WTC11 (cell line): ENCODE data around the gene ARL4A. TPM values are rescaled to one million over a fixed set of nuclear protein-coding genes. Genes with fewer than 3 reads are reported as not detected.

Source experiments
- ATAC-seq: fragments of 200-7000 bp; cut with Tn5 transposase; 2 replicates; pipeline ENCODE4 v1.10.0; 2021; ENCODE audit warnings: mild to moderate bottlenecking, moderate library complexity
- CTCF ChIA-PET: fragments of 300-600 bp; sonication (Branson Sonifier 250); formaldehyde crosslinking; loops from one replicate; lab custom pipeline; 2021; ENCODE audit warnings: antibody characterized with exemption; lab: Charles Lee
- POLR2A ChIA-PET: fragments of 350-600 bp; sonication (Branson Sonifier 250); formaldehyde crosslinking; loops from one replicate; lab custom pipeline; 2021; ENCODE audit warnings: antibody characterized with exemption; lab: Charles Lee
- DNase-seq: peaks from one replicate; pipeline ENCODE4 v3.0.0; 2021; ENCODE audit warnings: low spot score
- H3K27ac Mint-ChIP-seq: 2 replicates; pipeline ENCODE4 v1.8.0; 2021; ENCODE audit warnings: mixed read lengths
- H3K27me3 Mint-ChIP-seq: 2 replicates; pipeline ENCODE4 v1.8.0; 2021; ENCODE audit warnings: low read depth, mild to moderate bottlenecking, moderate library complexity, mixed read lengths
- H3K36me3 Mint-ChIP-seq: 2 replicates; pipeline ENCODE4 v1.8.0; 2021; ENCODE audit warnings: mixed read lengths
- H3K4me1 Mint-ChIP-seq: 2 replicates; pipeline ENCODE4 v1.8.0; 2022; ENCODE audit warnings: mixed read lengths
- H3K4me3 Mint-ChIP-seq: 2 replicates; pipeline ENCODE4 v1.8.0; 2021; ENCODE audit warnings: mild to moderate bottlenecking, moderate library complexity, mixed read lengths
- H3K9me3 Mint-ChIP-seq: 2 replicates; pipeline ENCODE4 v1.8.0; 2021; ENCODE audit warnings: mixed read lengths
- AFF4 ChIP-seq: sonication (generic); formaldehyde crosslinking; IDR thresholded peaks from 2 replicates; pipeline ENCODE4 v1.8.1; 2023; ENCODE audit warnings: mild to moderate bottlenecking, missing genetic modification reagents, borderline replicate concordance
- CTCF ChIP-seq: fragments of 200-600 bp; IDR thresholded peaks from 2 replicates; pipeline ENCODE4 v1.8.0; 2022; ENCODE audit warnings: antibody characterized with exemption
- ESRRA ChIP-seq: sonication (generic); formaldehyde crosslinking; IDR thresholded peaks from 2 replicates; pipeline ENCODE4 v1.8.1; 2022; ENCODE audit warnings: mild to moderate bottlenecking, missing genetic modification reagents, borderline replicate concordance
- ETV6 ChIP-seq: sonication (generic); formaldehyde crosslinking; IDR thresholded peaks from 2 replicates; pipeline ENCODE4 v1.8.1; 2022; ENCODE audit warnings: mild to moderate bottlenecking, missing genetic modification reagents
- GABPB1 ChIP-seq: sonication (generic); formaldehyde crosslinking; IDR thresholded peaks from 2 replicates; pipeline ENCODE4 v1.8.1; 2023; ENCODE audit warnings: mild to moderate bottlenecking, missing genetic modification reagents
- HMGXB4 ChIP-seq: sonication (generic); formaldehyde crosslinking; IDR thresholded peaks from 2 replicates; pipeline ENCODE4 v1.8.1; 2023; ENCODE audit warnings: mild to moderate bottlenecking, moderate library complexity, missing genetic modification reagents
- IRF2 ChIP-seq: sonication (generic); formaldehyde crosslinking; IDR thresholded peaks from 2 replicates; pipeline ENCODE4 v1.8.0; 2022; ENCODE audit warnings: low read depth, missing genetic modification reagents, borderline replicate concordance
- MXD4 ChIP-seq: fragments of 250-450 bp; sonication (Bioruptor Pico); IDR thresholded peaks from 2 replicates; pipeline ENCODE4 v1.8.0; 2021; ENCODE audit warnings: mild to moderate bottlenecking, moderate library complexity, borderline replicate concordance
- NR3C1 ChIP-seq: sonication (generic); formaldehyde crosslinking; conservative IDR thresholded peaks from 2 replicates; pipeline ENCODE4 v1.8.1; 2023; ENCODE audit warnings: low read depth, mild to moderate bottlenecking, missing genetic modification reagents
- OVOL2 ChIP-seq: fragments of 250-450 bp; sonication (Bioruptor Pico); IDR thresholded peaks from 2 replicates; pipeline ENCODE4 v1.9.0; 2021; ENCODE audit warnings: mild to moderate bottlenecking, borderline replicate concordance
- PRDM15 ChIP-seq: sonication (generic); formaldehyde crosslinking; IDR thresholded peaks from 2 replicates; pipeline ENCODE4 v1.8.0; 2022; ENCODE audit warnings: missing genetic modification reagents
- PREB ChIP-seq: sonication (generic); formaldehyde crosslinking; IDR thresholded peaks from 2 replicates; pipeline ENCODE4 v1.8.1; 2022; ENCODE audit warnings: mild to moderate bottlenecking, missing genetic modification reagents, moderate library complexity, borderline replicate concordance
- USF1 ChIP-seq: sonication (generic); formaldehyde crosslinking; IDR thresholded peaks from 2 replicates; pipeline ENCODE4 v1.8.0; 2022; ENCODE audit warnings: mild to moderate bottlenecking, missing genetic modification reagents
- ZNF121 ChIP-seq: sonication (generic); formaldehyde crosslinking; IDR thresholded peaks from 2 replicates; pipeline ENCODE4 v1.8.0; 2023; ENCODE audit warnings: missing genetic modification reagents
- ZNF396 ChIP-seq: fragments of 250-450 bp; sonication (Bioruptor Pico); IDR thresholded peaks from 2 replicates; pipeline ENCODE4 v1.8.0; 2021; ENCODE audit warnings: mild to moderate bottlenecking, moderate library complexity, borderline replicate concordance
- total RNA-seq: library from RNA; stranded (reverse); gene quantifications from 3 replicates; pipeline ENCODE4 v1.2.3, GENCODE V29; 2021

The ARL4A gene
- total RNA-seq, 1 experiment from 2014 or later = 25.4 TPM

- POLR2A ChIA-PET = no interaction called here
- H3K4me1 Mint-ChIP-seq = peaks cover 38% of the 10 kb centered on the region
- ATAC-seq = no peak
Observed at GRCh38 chr7:12732428-12732827, 45.0 kb downstream of the ARL4A start.

GRCh38 chr7:12735923-12736322 lies 48.5 kb downstream of the ARL4A start:
- ATAC-seq = no peak
- POLR2A ChIA-PET = no interaction called here
- no peaks in the 10 kb centered on the region for H3K9me3 Mint-ChIP-seq
- TF ChIP-seq NR3C1 (no peak), ETV6 (CRISPR knock-in tag) (no peak), MXD4 (CRISPR knock-in tag) (no peak), ESRRA (no peak), CTCF (no peak), GABPB1 (CRISPR knock-in tag) (no peak), OVOL2 (CRISPR knock-in tag) (no peak), ZNF396 (CRISPR knock-in tag) (no peak), HMGXB4 (no peak), AFF4 (CRISPR knock-in tag) (no peak), PREB (CRISPR knock-in tag) (no peak), IRF2 (CRISPR knock-in tag) (no peak), USF1 (CRISPR knock-in tag) (no peak), PRDM15 (CRISPR knock-in tag) (no peak)
- no peak for DNase-seq
- H3K27me3 Mint-ChIP-seq = no peaks in the 10 kb centered on the region
- CTCF ChIA-PET = no interaction called here
- H3K36me3 Mint-ChIP-seq = no peaks in the 10 kb centered on the region
- H3K27ac Mint-ChIP-seq = no peak overlapping the region
- no peak overlapping the region for H3K4me3 Mint-ChIP-seq
- H3K4me1 Mint-ChIP-seq = peaks cover 14% of the 10 kb centered on the region

More at GRCh38 chr7:12732428-12732827, 45.0 kb downstream of the ARL4A start:
- Mint-ChIP-seq H3K27ac (no peak overlapping the region), H3K27me3 (no peaks in the 10 kb centered on the region), H3K36me3 (no peaks in the 10 kb centered on the region), H3K4me3 (no peak overlapping the region), H3K9me3 (no peaks in the 10 kb centered on the region)
- CTCF ChIA-PET = interaction anchor here (1.1 to 2.1 kb wide), 2 partner anchors 46 to 58 kb away, joined by 3 to 7 read pairs; partner anchors contain the start of gene ARL4A
- TF ChIP-seq ZNF121 (CRISPR knock-in tag) (peak; percentile 84), USF1 (CRISPR knock-in tag) (no peak)
- no peak for DNase-seq
